MCF 10A (cell line): ENCODE results near the gene HYAL1. TPM values are rescaled to one million over a fixed set of nuclear protein-coding genes. Genes with fewer than 3 reads are reported as not detected.
A peak's percentile ranks its signal among the peaks of the same experiment; 100 is the strongest.

ENCODE experiments used
- BruUV-seq: library from RNA; stranded (reverse); fragments of 400-500 nt; replicated peaks from 2 replicates; lab custom pipeline; 2021; lab: Mats Ljungman, UMichigan
- CTCF ChIA-PET: fragments of 300-600 bp; sonication (Branson Sonifier 250); formaldehyde crosslinking; extraction: SDS; loops from one replicate; lab custom pipeline; 2021; ENCODE audit warnings: antibody characterized with exemption, inconsistent platforms; lab: Yijun Ruan, JAX
- POLR2A ChIA-PET: fragments of 300-600, 350-650 bp; sonication (Branson Sonifier 250); formaldehyde crosslinking; extraction: SDS; loops from one replicate; lab custom pipeline; 2020; ENCODE audit warnings: antibody characterized with exemption, inconsistent platforms; lab: Yijun Ruan, JAX
- DNase-seq: peaks from one replicate; pipeline ENCODE4 v3.0.0-alpha.2; 2018; ENCODE audit not compliant: unreplicated experiment
- H3K27ac Mint-ChIP-seq: one replicate; pipeline ENCODE4 v1.8.0; 2022; ENCODE audit warnings: mild to moderate bottlenecking, low read depth, mixed read lengths; ENCODE audit not compliant: unreplicated experiment
- H3K27me3 Mint-ChIP-seq: one replicate; pipeline ENCODE4 v1.8.0; 2022; ENCODE audit warnings: mixed read lengths; ENCODE audit not compliant: insufficient read depth, unreplicated experiment
- H3K36me3 Mint-ChIP-seq: one replicate; pipeline ENCODE4 v1.8.0; 2022; ENCODE audit warnings: mild to moderate bottlenecking, moderate library complexity, mixed read lengths; ENCODE audit not compliant: insufficient read depth, unreplicated experiment
- H3K4me1 Mint-ChIP-seq: one replicate; pipeline ENCODE4 v1.8.0; 2022; ENCODE audit warnings: mixed read lengths; ENCODE audit not compliant: insufficient read depth, unreplicated experiment
- H3K4me3 Mint-ChIP-seq: one replicate; pipeline ENCODE4 v1.8.0; 2022; ENCODE audit warnings: mild to moderate bottlenecking, moderate library complexity, mixed read lengths; ENCODE audit not compliant: unreplicated experiment
- H3K9me3 Mint-ChIP-seq: one replicate; pipeline ENCODE4 v1.8.0; 2022; ENCODE audit warnings: mixed read lengths; ENCODE audit not compliant: unreplicated experiment
- CTCF ChIP-seq: fragments of 200-600 bp; IDR thresholded peaks from one replicate; pipeline ENCODE4 v1.8.0; 2022; ENCODE audit warnings: antibody characterized with exemption, mild to moderate bottlenecking; ENCODE audit not compliant: unreplicated experiment
- intact Hi-C: fragments of 100-400 bp; cut with micrococcal nuclease; formaldehyde crosslinking; loops from 2 replicates; pipeline ENCODE4 v1.14.1; 2022
- total RNA-seq: library from RNA; stranded (reverse); gene quantifications from 2 replicates; pipeline ENCODE4 v1.2.3, GENCODE V29; 2022

HYAL1 gene
- total RNA-seq, 1 experiment from 2014 or later: 0.70 TPM

GRCh38 chr3:50270422-50271224 is 32.8 kb downstream of the HYAL1 start:
- intact Hi-C loops: loop anchor here (5.0 kb wide), 1 partner anchor 148 kb away; no protein-coding TSS in a partner anchor
- H3K9me3 Mint-ChIP-seq: no peaks in the 10 kb centered on the region

GRCh38 chr3:50269977-50270413 is 33.4 kb downstream of the HYAL1 start:
- H3K27ac Mint-ChIP-seq: peak overlapping the region; percentile 35
- H3K4me3 Mint-ChIP-seq: peak overlapping the region; percentile 25
- H3K36me3 Mint-ChIP-seq: peaks cover 5% of the 10 kb centered on the region
- POLR2A ChIA-PET: interaction anchor here (0.5 to 3.9 kb wide), 10 partner anchors 10 to 1697 kb away, joined by 3 to 16 read pairs (median 4); partner anchors contain the start of gene TUSC2
- CTCF ChIA-PET: interaction anchor here (0.6 to 5.0 kb wide), 12 partner anchors 10 to 149 kb away, joined by 3 to 50 read pairs (median 6); no protein-coding TSS in a partner anchor
- H3K9me3 Mint-ChIP-seq: no peaks in the 10 kb centered on the region
- no TSS peak for BruUV-seq
- no peak for TF ChIP-seq CTCF
- no peaks in the 10 kb centered on the region for H3K27me3 Mint-ChIP-seq
- H3K4me1 Mint-ChIP-seq: peaks cover 48% of the 10 kb centered on the region
- peak; percentile 62 for DNase-seq
- intact Hi-C loops: loop anchor here (5.0 kb wide), 1 partner anchor 148 kb away; no protein-coding TSS in a partner anchor

More at GRCh38 chr3:50270422-50271224, 32.8 kb downstream of the HYAL1 start:
- Mint-ChIP-seq H3K36me3 (peaks cover 6% of the 10 kb centered on the region), H3K27me3 (no peaks in the 10 kb centered on the region), H3K4me3 (peak overlapping the region; percentile 25), H3K27ac (peak overlapping the region; percentile 35), H3K4me1 (peaks cover 48% of the 10 kb centered on the region)
- ChIA-PET CTCF (interaction anchor here (0.6 to 5.0 kb wide), 12 partner anchors 10 to 148 kb away, joined by 3 to 50 read pairs (median 6); no protein-coding TSS in a partner anchor), POLR2A (interaction anchor here (0.5 to 3.9 kb wide), 10 partner anchors 11 to 346 kb away, joined by 3 to 16 read pairs (median 3); partner anchors contain the start of gene GNAI2)
- TF ChIP-seq CTCF: no peak
- BruUV-seq: no TSS peak
- DNase-seq: no peak

DNA sequence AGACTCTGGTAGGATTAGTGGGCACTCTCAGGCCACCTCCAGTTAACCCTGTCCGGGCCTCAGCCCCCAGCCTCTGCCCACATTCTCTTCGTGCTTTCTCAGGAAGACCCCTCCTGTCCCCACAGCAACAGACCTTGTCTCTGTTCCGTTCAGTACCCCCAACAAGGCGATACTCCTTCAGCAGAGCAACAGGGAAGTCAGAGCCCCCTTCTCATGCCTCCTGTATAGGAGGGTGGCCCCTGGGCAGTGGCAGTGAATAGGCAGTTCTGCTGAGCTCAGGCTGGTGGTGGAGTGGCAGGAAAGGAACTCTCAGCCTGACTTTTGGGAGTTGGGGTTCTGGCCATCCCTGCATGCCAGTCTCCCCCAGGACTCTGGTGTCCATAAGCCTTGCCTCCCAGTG is 33.9 kb downstream of the HYAL1 start:
- no peak for DNase-seq
- ChIA-PET POLR2A (interaction anchor here (0.6 to 3.9 kb wide), 9 partner anchors 9 to 1697 kb away, joined by 3 to 16 read pairs (median 4); partner anchors contain the start of gene TUSC2), CTCF (interaction anchor here (0.6 to 5.0 kb wide), 12 partner anchors 9 to 157 kb away, joined by 3 to 50 read pairs (median 5); no protein-coding TSS in a partner anchor)
- peaks cover 5% of the 10 kb centered on the region for H3K36me3 Mint-ChIP-seq
- H3K4me3 Mint-ChIP-seq: peak overlapping the region; percentile 34
- H3K27ac Mint-ChIP-seq: no peak overlapping the region
- peaks cover 44% of the 10 kb centered on the region for H3K4me1 Mint-ChIP-seq
- no peaks in the 10 kb centered on the region for H3K9me3 Mint-ChIP-seq
- BruUV-seq: no TSS peak
- intact Hi-C loops: no loop called here
- TF ChIP-seq CTCF: no peak
- no peaks in the 10 kb centered on the region for H3K27me3 Mint-ChIP-seq
